ENCODE results near the gene MALAT1. TPM values are rescaled to one million over a fixed set of nuclear protein-coding genes. Genes with fewer than 3 reads are reported as not detected.

MALAT1 gene
- polyA plus RNA-seq, 1 donor, result 1,140 TPM

DNA sequence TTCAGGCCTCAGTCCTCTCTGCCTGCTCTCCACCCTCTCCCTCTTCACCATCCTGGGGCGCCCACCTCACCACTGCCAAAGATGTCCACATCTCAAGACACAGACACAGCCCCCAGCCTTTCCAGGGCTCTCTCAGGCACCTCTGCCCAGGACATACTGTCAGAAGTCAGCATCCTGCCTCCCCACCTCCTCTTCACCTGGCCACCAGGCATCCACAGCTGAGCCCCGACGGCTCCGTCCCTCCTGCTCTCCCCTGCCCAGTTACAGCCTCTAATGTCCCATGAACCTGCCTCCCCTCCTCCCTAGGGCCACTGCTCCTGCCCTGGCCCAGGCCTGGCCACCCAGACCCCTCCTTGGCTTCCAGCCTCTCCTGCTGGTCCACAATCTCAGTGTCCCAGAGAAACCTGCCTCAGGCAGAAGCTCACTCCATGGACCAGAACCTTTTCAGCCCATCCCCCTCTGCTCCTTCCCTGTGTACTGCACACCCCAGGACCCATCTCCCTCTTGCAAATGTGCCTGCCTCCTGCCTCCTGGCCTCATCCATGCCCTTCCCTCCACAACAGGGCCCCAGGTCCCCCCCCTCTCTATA lies 56.1 kb downstream of the MALAT1 start:
- DNase-seq, result no peak

- no peak for DNase-seq
These were observed 56.9 kb downstream of the MALAT1 start for GRCh38 chr11:65555693-65556231.

Other genes with a start within 250 kb of the MALAT1 start
- 35.0 TPM for gene POLA2, start 237.1 kb upstream of the MALAT1 start, polyA plus RNA-seq (ENCODE audit: insufficient read length)
- 8.6 TPM for gene CDC42EP2, start 184.2 kb upstream of the MALAT1 start, polyA plus RNA-seq (ENCODE audit: insufficient read length)
- gene DPF2, start 165.2 kb upstream of the MALAT1 start, polyA plus RNA-seq (ENCODE audit: insufficient read length), result 99.3 TPM
- gene TIGD3, start 144.3 kb upstream of the MALAT1 start, polyA plus RNA-seq (ENCODE audit: insufficient read length), result 0.60 TPM
- 7.2 TPM for gene SLC25A45, start 116.4 kb upstream of the MALAT1 start, polyA plus RNA-seq (ENCODE audit: insufficient read length)
- gene FRMD8, start 112.4 kb upstream of the MALAT1 start, polyA plus RNA-seq (ENCODE audit: insufficient read length), result 18.1 TPM
- 265 TPM for gene NEAT1, start 76.2 kb upstream of the MALAT1 start, polyA plus RNA-seq (ENCODE audit: insufficient read length)
- gene SCYL1, start 26.0 kb downstream of the MALAT1 start, polyA plus RNA-seq (ENCODE audit: insufficient read length), result 59.5 TPM
- gene LTBP3, start 59.3 kb downstream of the MALAT1 start, polyA plus RNA-seq (ENCODE audit: insufficient read length), result 142 TPM
- gene ZNRD2, start 71.4 kb downstream of the MALAT1 start, polyA plus RNA-seq (ENCODE audit: insufficient read length), result 37.5 TPM
- 17.6 TPM for gene FAM89B, start 73.5 kb downstream of the MALAT1 start, polyA plus RNA-seq (ENCODE audit: insufficient read length)
- 19.0 TPM for gene EHBP1L1, start 77.0 kb downstream of the MALAT1 start, polyA plus RNA-seq (ENCODE audit: insufficient read length)
- 0.28 TPM for gene KCNK7, start 96.8 kb downstream of the MALAT1 start, polyA plus RNA-seq (ENCODE audit: insufficient read length)
- 35.4 TPM for gene MAP3K11, start 115.2 kb downstream of the MALAT1 start, polyA plus RNA-seq (ENCODE audit: insufficient read length)
- gene PCNX3, start 116.7 kb downstream of the MALAT1 start, polyA plus RNA-seq (ENCODE audit: insufficient read length), result 29.8 TPM
- 22.4 TPM for gene SIPA1, start 139.1 kb downstream of the MALAT1 start, polyA plus RNA-seq (ENCODE audit: insufficient read length)
- 49.6 TPM for gene RELA, start 163.9 kb downstream of the MALAT1 start, polyA plus RNA-seq (ENCODE audit: insufficient read length)
- gene KAT5, start 213.2 kb downstream of the MALAT1 start, polyA plus RNA-seq (ENCODE audit: insufficient read length), result 71.7 TPM
- 39.0 TPM for gene RNASEH2C, start 221.8 kb downstream of the MALAT1 start, polyA plus RNA-seq (ENCODE audit: insufficient read length)